ENCODE measurements around the gene OPN1LW.
"Not testable (repeated sequence)": the region's sequence is repeated elsewhere in the genome, so short reads cannot be mapped to it uniquely, and the experiment has no call there.

Gene OPN1LW

GRCh38 chrX:154194316-154194715, 50.3 kb downstream of the OPN1LW start:
- H3K4me3 ChIP-seq (ENCODE audit: low read depth, low read length); DNase-seq (ENCODE audit: low read depth, low spot score); in situ Hi-C loops (cut with HindIII; ENCODE audit: low sequenced_read_pairs): not testable (repeated sequence)

GRCh38 chrX:154196466-154196865, 52.4 kb downstream of the OPN1LW start:
- in situ Hi-C loops (cut with HindIII; ENCODE audit: low sequenced_read_pairs); DNase-seq (ENCODE audit: low read depth, low spot score); H3K4me3 ChIP-seq (ENCODE audit: low read depth, low read length): not testable (repeated sequence)
